Measurements from ENCODE around the gene EPHA8. TPM values are rescaled to one million over a fixed set of nuclear protein-coding genes. Genes with fewer than 3 reads are reported as not detected.

The EPHA8 gene
- total and polyA plus RNA-seq, 2 donors, result not detected

DNA sequence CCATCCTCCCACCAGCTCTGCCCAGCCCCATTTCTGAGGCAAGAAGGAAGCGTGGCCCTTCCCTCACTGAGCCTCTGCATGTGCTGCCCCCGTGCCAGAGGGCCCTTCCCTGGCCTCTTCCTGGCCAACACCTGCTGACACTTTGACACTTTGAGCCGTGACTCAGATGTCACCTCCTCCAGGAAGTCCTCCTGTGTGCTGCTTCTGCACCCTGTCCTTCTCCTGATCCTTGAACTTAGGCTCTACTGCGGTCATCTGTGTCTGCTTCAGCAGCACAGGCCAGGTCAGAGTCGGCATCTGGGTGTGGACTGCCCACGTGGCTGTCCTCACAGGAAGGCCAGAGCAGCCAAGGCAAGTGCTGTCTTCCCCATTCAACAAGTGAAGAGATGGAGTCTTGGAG lies 19.6 kb upstream of the EPHA8 start:
- no peaks in the 10 kb centered on the region for H3K4me1 ChIP-seq (ENCODE audit: insufficient read depth)
- H3K36me3 ChIP-seq (ENCODE audit: insufficient read depth), result no peaks in the 10 kb centered on the region
- no peak overlapping the region for H3K27ac ChIP-seq (ENCODE audit: low read depth)
- H3K4me3 ChIP-seq (ENCODE audit: low read depth, low read length), result no peak overlapping the region
- DNase-seq (ENCODE audit: extremely low spot score), result no peak
- WGBS, result 79% methylated on average over 6 of the region's 6 CpGs

DNA sequence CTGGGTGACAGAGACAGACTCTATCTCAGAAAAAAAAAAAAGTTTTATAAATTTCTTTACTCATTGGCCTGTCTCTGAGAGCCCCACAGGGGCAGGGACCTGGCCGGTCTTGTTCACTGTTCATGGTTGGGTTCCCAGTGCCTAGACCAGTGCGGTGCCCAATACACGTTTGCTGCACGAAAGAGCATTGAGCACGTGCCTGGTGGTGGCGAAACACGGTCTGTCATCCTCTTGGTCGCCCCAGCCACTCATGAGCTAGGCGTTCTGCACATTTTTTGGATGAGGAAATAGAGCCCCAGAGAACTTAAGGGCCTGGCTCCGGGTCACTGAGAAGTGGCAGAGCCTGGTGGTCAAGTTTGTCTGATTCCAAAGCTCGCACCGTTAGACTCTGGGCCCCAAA lies 18.7 kb upstream of the EPHA8 start:
- DNase-seq (ENCODE audit: extremely low spot score), result no peak
- Histone ChIP-seq H3K4me3 (ENCODE audit: low read depth, low read length) (no peak overlapping the region), H3K27ac (ENCODE audit: low read depth) (no peak overlapping the region), H3K4me1 (ENCODE audit: insufficient read depth) (no peaks in the 10 kb centered on the region), H3K36me3 (ENCODE audit: insufficient read depth) (no peaks in the 10 kb centered on the region)
- 84% methylated on average over 12 of the region's 12 CpGs for WGBS

DNA sequence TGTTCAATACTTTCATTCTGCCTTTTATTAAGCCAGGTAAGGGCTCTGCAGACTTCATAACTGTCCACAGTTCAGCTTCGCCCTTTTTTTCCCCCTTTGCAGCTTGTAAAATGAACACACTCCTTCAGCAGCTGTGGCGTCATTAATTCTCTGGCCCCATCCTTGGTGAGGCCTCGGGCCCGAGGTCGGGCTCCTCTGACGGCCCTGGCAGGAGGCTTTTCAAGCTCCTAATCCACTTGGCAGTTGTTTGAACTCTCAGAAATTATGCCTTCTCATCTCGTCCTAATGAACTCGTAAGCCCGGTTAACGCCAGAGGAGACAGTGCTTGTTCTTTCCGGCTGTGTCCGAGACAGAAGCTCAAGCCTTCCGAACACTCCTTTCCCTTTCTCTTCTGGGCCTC lies 18.1 kb upstream of the EPHA8 start:
- no peak for DNase-seq (ENCODE audit: extremely low spot score)
- Histone ChIP-seq H3K36me3 (ENCODE audit: insufficient read depth) (no peaks in the 10 kb centered on the region), H3K4me1 (ENCODE audit: insufficient read depth) (no peaks in the 10 kb centered on the region), H3K27ac (ENCODE audit: low read depth) (no peak overlapping the region), H3K4me3 (ENCODE audit: low read depth, low read length) (no peak overlapping the region)
- WGBS, result 42% methylated on average over 13 of the region's 13 CpGs

- DNase-seq (ENCODE audit: extremely low spot score), result no peak
- WGBS, result 71% methylated on average over 6 of the region's 6 CpGs
- Histone ChIP-seq H3K4me1 (ENCODE audit: insufficient read depth) (no peaks in the 10 kb centered on the region), H3K36me3 (ENCODE audit: insufficient read depth) (no peaks in the 10 kb centered on the region), H3K27ac (ENCODE audit: low read depth) (no peak overlapping the region), H3K4me3 (ENCODE audit: low read depth, low read length) (no peak overlapping the region)
Observed at GRCh38 chr1:22547186-22547817, 16.0 kb upstream of the EPHA8 start.

- 16% methylated on average over 12 of the region's 12 CpGs for WGBS
- Histone ChIP-seq H3K27ac (ENCODE audit: low read depth) (no peak overlapping the region), H3K4me1 (ENCODE audit: insufficient read depth) (no peaks in the 10 kb centered on the region), H3K4me3 (ENCODE audit: low read depth, low read length) (no peak overlapping the region), H3K36me3 (ENCODE audit: insufficient read depth) (no peaks in the 10 kb centered on the region)
- DNase-seq (ENCODE audit: extremely low spot score), result no peak
Observed at GRCh38 chr1:22547818-22548462, 15.3 kb upstream of the EPHA8 start.

DNA sequence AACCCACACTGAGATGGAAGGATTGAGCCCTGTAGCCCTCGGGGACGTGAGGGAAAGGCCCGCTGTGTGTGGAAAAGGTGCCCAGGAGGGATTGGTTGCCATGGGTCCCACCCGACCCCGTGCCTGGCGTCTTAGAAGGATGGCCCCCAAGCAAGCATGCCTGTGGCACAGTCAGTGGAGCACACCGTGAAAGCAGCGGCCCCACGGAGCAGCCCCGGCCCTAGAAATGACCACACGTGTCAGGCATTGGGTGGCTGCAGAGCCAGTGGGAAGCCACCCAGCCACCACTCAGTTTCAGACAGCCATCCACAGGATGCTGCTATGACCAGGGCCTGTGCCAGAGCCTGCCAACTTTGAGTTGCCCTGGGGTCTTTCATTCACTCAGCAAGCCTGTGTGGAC lies 13.3 kb upstream of the EPHA8 start:
- no peaks in the 10 kb centered on the region for H3K4me1 ChIP-seq (ENCODE audit: insufficient read depth)

DNA sequence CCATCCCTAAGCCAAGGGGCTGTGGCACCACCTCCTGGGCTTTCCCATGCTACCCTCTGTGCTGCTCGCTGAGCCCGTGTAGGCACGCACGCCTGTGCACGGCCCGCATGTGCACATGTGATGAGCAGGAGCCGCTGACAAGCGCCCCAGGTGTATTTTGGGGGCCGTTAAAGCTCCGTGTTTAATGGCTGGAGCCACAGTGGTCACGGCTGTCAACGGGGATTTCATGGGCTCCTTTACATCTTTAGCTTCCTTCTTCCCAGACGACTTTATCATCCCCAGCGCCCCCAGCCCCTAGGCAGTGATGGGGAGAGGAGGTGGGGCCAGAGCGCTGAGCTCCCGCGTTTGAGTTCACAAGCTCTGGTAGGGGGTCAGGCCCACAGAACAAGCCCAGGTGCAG lies 11.7 kb upstream of the EPHA8 start:
- no peaks in the 10 kb centered on the region for H3K4me1 ChIP-seq (ENCODE audit: insufficient read depth)
- H3K27ac ChIP-seq (ENCODE audit: low read depth), result no peak overlapping the region
- 64% methylated on average over 17 of the region's 17 CpGs for WGBS
- no peak for DNase-seq (ENCODE audit: extremely low spot score)
- H3K4me3 ChIP-seq (ENCODE audit: low read depth, low read length), result no peak overlapping the region
- no peaks in the 10 kb centered on the region for H3K36me3 ChIP-seq (ENCODE audit: insufficient read depth)

More for the DNA sequence above, 13.3 kb upstream of the EPHA8 start:
- no peak overlapping the region for H3K4me3 ChIP-seq (ENCODE audit: low read depth, low read length)
- H3K36me3 ChIP-seq (ENCODE audit: insufficient read depth), result no peaks in the 10 kb centered on the region
- DNase-seq (ENCODE audit: extremely low spot score), result no peak
- H3K27ac ChIP-seq (ENCODE audit: low read depth), result no peak overlapping the region
- 86% methylated on average over 11 of the region's 11 CpGs for WGBS

DNA sequence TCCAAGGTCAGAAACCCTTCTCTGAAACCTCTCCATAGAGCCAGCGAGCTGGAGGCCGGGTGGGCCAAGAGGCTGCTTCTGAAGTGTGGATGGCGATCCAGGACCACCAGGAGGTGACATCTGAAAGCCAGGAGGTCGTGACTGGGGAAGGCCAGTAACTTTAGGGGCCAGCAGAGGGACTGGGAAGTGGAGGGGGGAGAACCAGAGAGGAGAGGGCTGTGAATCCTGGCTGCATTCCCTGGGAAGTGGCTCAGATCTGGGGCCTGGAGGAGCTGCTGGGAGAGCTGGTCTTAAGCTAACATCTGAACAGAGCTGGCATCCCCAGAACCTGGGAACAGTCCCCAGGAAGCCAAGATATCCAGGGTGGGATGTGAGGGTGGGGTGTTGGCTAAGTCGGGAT lies 11.3 kb upstream of the EPHA8 start:
- WGBS, result 63% methylated on average over 5 of the region's 5 CpGs

DNA sequence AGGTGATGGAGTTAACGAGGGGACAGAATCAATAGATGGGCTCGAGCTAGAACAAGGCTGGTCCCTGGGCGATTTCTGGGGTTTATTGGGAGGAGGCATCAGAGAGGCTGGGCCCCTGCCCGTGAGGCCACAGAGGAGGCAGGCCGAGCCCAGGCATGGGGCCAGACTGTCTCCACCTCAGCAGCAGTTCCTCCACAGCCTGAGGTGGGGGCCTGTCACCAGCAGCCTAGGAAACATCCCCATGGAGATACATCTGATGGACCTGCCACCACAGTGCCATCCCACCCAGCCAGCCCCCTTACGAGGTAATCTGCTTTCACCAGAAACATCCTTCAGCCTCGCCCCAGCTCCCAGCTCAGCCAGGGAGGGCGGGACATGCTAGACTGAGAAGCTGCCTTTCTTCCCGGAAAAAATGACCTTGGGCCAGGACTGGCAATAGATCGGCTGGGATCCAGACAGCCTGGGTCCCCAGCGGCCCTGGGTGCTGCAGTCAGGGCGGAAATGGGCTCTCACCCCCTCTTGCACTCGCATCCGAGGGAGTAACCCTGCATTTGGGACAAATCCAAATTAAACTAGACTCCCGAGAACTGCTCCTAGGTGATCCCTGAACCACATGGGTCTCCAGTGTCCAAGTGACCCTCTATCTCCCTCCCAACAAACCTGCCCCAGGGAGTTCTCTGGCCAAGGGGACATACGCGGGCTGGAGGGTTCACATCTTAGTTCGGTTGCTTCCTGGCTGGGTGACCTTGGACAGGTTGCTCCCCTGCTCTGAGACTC lies 10.0 kb upstream of the EPHA8 start:
- WGBS, result 51% methylated on average over 18 of the region's 18 CpGs
- DNase-seq (ENCODE audit: extremely low spot score), result no peak
- Histone ChIP-seq H3K4me1 (ENCODE audit: insufficient read depth) (no peaks in the 10 kb centered on the region), H3K4me3 (ENCODE audit: low read depth, low read length) (no peak overlapping the region), H3K27ac (ENCODE audit: low read depth) (no peak overlapping the region), H3K36me3 (ENCODE audit: insufficient read depth) (no peaks in the 10 kb centered on the region)

More for the DNA sequence above, 11.3 kb upstream of the EPHA8 start:
- Histone ChIP-seq H3K36me3 (ENCODE audit: insufficient read depth) (no peaks in the 10 kb centered on the region), H3K27ac (ENCODE audit: low read depth) (no peak overlapping the region), H3K4me3 (ENCODE audit: low read depth, low read length) (no peak overlapping the region), H3K4me1 (ENCODE audit: insufficient read depth) (no peaks in the 10 kb centered on the region)
- DNase-seq (ENCODE audit: extremely low spot score), result no peak

- DNase-seq (ENCODE audit: extremely low spot score), result no peak
- no peak overlapping the region for H3K4me3 ChIP-seq (ENCODE audit: low read depth, low read length)
- H3K4me1 ChIP-seq (ENCODE audit: insufficient read depth), result no peaks in the 10 kb centered on the region
- H3K36me3 ChIP-seq (ENCODE audit: insufficient read depth), result no peaks in the 10 kb centered on the region
- 78% methylated on average over 8 of the region's 8 CpGs for WGBS
- no peak overlapping the region for H3K27ac ChIP-seq (ENCODE audit: low read depth)
Observed at GRCh38 chr1:22553991-22554522, 9.2 kb upstream of the EPHA8 start.

GRCh38 chr1:22555371-22555656 lies 8.0 kb upstream of the EPHA8 start:
- H3K4me1 ChIP-seq (ENCODE audit: insufficient read depth), result no peaks in the 10 kb centered on the region
- no peak for DNase-seq (ENCODE audit: extremely low spot score)
- no peak overlapping the region for H3K4me3 ChIP-seq (ENCODE audit: low read depth, low read length)
- no peak overlapping the region for H3K27ac ChIP-seq (ENCODE audit: low read depth)
- H3K36me3 ChIP-seq (ENCODE audit: insufficient read depth), result no peaks in the 10 kb centered on the region
- WGBS, result 44% methylated on average over 3 of the region's 3 CpGs

DNA sequence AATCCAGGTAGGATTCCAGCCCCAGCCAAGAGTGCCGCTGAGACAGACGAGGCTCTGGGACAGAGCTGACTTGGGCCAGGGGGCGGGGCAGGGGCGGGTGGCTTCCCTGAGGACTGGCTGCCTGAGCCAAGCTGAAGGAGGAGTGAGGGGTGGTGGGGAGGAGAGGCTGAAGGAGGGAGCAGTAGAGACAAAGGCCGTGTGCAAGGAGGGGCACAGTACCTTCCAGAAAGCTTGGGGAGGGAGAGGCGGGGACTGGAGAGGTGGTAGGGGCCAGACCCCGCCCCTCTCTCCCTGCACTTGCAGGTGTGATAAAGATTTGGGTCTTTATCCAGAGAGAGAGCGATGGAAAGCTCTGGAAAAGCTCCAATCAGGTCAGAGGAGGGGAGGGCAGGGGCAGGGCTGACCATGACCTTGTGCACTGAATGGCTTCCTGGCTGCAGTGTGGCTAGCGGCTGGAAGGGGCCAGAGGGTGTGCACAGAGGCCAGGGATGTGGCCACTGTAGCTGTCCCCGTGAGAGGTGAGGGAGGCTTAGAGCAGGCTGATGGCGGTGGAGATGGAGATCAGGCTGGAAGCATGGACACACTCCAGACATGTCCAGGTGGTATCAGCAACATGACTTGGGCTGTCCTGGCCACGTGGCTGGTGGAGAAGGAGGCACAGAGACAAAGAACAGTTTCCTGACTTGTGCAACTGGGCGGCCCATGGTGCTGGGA lies 6.7 kb upstream of the EPHA8 start:
- no peaks in the 10 kb centered on the region for H3K36me3 ChIP-seq (ENCODE audit: insufficient read depth)
- no peak overlapping the region for H3K27ac ChIP-seq (ENCODE audit: low read depth)
- no peak for DNase-seq (ENCODE audit: extremely low spot score)
- no peaks in the 10 kb centered on the region for H3K4me1 ChIP-seq (ENCODE audit: insufficient read depth)
- no peak overlapping the region for H3K4me3 ChIP-seq (ENCODE audit: low read depth, low read length)
- 33% methylated on average over 13 of the region's 13 CpGs for WGBS

DNA sequence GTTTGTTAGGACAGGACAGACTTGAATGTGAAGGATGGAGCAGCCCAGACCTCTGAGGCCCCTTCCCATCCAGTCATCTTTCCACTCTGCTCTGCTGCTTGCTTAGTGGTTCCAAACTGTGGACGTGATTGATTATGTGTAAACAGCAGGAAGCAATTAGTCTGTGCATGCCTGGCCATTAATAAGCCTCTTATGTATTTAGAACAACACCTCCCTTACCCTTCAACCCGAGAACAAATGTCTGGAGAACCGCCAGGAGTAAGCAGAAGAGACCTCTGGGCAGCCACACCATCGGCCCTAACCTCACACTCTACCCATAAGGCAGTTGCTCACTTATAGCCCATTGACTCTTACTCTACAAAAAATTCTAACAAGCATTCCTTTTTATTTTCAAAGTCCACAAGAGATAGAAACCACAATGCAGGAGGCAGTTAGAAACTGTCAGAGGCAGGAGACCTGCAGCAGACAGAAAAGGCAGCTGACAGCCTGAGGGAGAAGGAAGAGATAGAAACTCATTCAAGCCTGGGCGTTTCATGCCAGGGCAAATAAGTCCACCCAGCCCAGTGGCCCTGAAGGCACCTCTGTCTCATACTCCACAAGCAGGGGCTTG lies 5.8 kb upstream of the EPHA8 start:
- no peak overlapping the region for H3K4me3 ChIP-seq (ENCODE audit: low read depth, low read length)
- H3K36me3 ChIP-seq (ENCODE audit: insufficient read depth), result no peaks in the 10 kb centered on the region
- WGBS, result 53% methylated on average over 5 of the region's 5 CpGs
- no peak overlapping the region for H3K27ac ChIP-seq (ENCODE audit: low read depth)
- DNase-seq (ENCODE audit: extremely low spot score), result no peak
- no peaks in the 10 kb centered on the region for H3K4me1 ChIP-seq (ENCODE audit: insufficient read depth)

Measured in urinary bladder (tissue), 4 donors.